K562 (cell line): ENCODE results near the gene UROD. TPM values are rescaled to one million over a fixed set of nuclear protein-coding genes. Genes with fewer than 3 reads are reported as not detected.

Source experiments
- ARNT ChIP-seq, 2 experiments: fragments of 450-650 bp; IDR thresholded peaks; 2 replicates each; pipeline ENCODE4 v1.6.1; 2016; ENCODE audit warnings: mild to moderate bottlenecking in 1 of 2
- BRD4 ChIP-seq: fragments of 200-600 bp; sonication (generic); IDR thresholded peaks from 2 replicates; pipeline ENCODE4 v1.6.1; 2017; ENCODE audit warnings: inconsistent platforms
- CBFA2T3 ChIP-seq: fragments of 450-650 bp; IDR thresholded peaks from 2 replicates; pipeline ENCODE4 v1.6.1; 2017
- CC2D1A ChIP-seq: fragments of 450-650 bp; IDR thresholded peaks from 2 replicates; pipeline ENCODE4 v1.6.1; 2017; ENCODE audit warnings: mild to moderate bottlenecking
- CHD2 ChIP-seq: IDR thresholded peaks from 2 replicates; pipeline ENCODE4 v1.6.1; 2011; ENCODE audit warnings: low read depth, low read length
- EGR1 ChIP-seq: fragments of 450-650 bp; conservative IDR thresholded peaks from 2 replicates; pipeline ENCODE4 v1.6.1; 2017; ENCODE audit warnings: mild to moderate bottlenecking
- EHMT2 ChIP-seq: fragments of 450-650 bp; IDR thresholded peaks from 2 replicates; pipeline ENCODE4 v1.6.1; 2018; ENCODE audit warnings: antibody characterized with exemption
- FOXK1 ChIP-seq: sonication (generic); formaldehyde crosslinking; IDR thresholded peaks from 2 replicates; pipeline ENCODE4 v1.8.0; 2022; ENCODE audit warnings: missing genetic modification reagents, mild to moderate bottlenecking, borderline replicate concordance
- FOXK2 ChIP-seq, 2 experiments: fragments of 450-650 bp; IDR thresholded peaks in 1 of 2; conservative IDR thresholded peaks in 1 of 2; 2 replicates each; pipeline ENCODE4 v1.6.1; 2016; ENCODE audit warnings: low read depth in 2 of 2, mild to moderate bottlenecking in 1 of 2
- GTF2A2 ChIP-seq: IDR thresholded peaks from 2 replicates; pipeline ENCODE4 v1.6.1; 2016; ENCODE audit warnings: mild to moderate bottlenecking, missing genetic modification characterization, missing compliant biosample characterization
- HEY1 ChIP-seq: fragments of 250-450 bp; sonication (Bioruptor Pico); IDR thresholded peaks from 2 replicates; pipeline ENCODE4 v1.5.0; 2020; ENCODE audit warnings: mild to moderate bottlenecking, moderate library complexity, borderline replicate concordance
- HMG20B ChIP-seq: fragments of 250-450 bp; sonication (Bioruptor Pico); IDR thresholded peaks from 2 replicates; pipeline ENCODE4 v1.5.0; 2021; ENCODE audit warnings: mild to moderate bottlenecking
- HNRNPUL1 ChIP-seq: fragments of 200-400 bp; formaldehyde crosslinking; IDR thresholded peaks from 2 replicates; pipeline ENCODE4 v1.6.1; 2017; ENCODE audit warnings: low read length
- KLF1 ChIP-seq: fragments of 450-650 bp; IDR thresholded peaks from 2 replicates; pipeline ENCODE4 v1.6.1; 2016; ENCODE audit warnings: missing genetic modification characterization, missing compliant biosample characterization
- KLF13 ChIP-seq: fragments of 450-650 bp; IDR thresholded peaks from 2 replicates; pipeline ENCODE4 v1.6.1; 2016; ENCODE audit warnings: missing genetic modification characterization, low read depth, mild to moderate bottlenecking, missing compliant biosample characterization, moderate library complexity, borderline replicate concordance
- KLF6 ChIP-seq: fragments of 250-450 bp; sonication (Bioruptor Pico); IDR thresholded peaks from 2 replicates; pipeline ENCODE4 v1.4.0; 2020; ENCODE audit warnings: mild to moderate bottlenecking, moderate library complexity, borderline replicate concordance
- LARP7 ChIP-seq: fragments of 450-650 bp; IDR thresholded peaks from 2 replicates; pipeline ENCODE4 v1.6.1; 2016
- SAP30 ChIP-seq: fragments of 200-600 bp; sonication (generic); IDR thresholded peaks from 2 replicates; pipeline ENCODE4 v1.6.1; 2012; ENCODE audit warnings: borderline replicate concordance, low read depth, mild to moderate bottlenecking, moderate library complexity, low read length, control low read depth, inconsistent platforms; ENCODE audit not compliant: insufficient read depth, poor library complexity, severe bottlenecking
- SMARCA5 ChIP-seq: fragments of 450-650 bp; IDR thresholded peaks from 2 replicates; pipeline ENCODE4 v1.6.1; 2016
- SMC3 ChIP-seq: conservative IDR thresholded peaks from 2 replicates; pipeline ENCODE4 v1.6.1; 2011; ENCODE audit warnings: low read depth, low read length, improper control_type of control experiment; ENCODE audit not compliant: insufficient read depth
- TAF1 ChIP-seq: IDR thresholded peaks from 2 replicates; pipeline ENCODE4 v1.6.1; 2011; ENCODE audit warnings: mild to moderate bottlenecking, low read length, moderate library complexity; ENCODE audit not compliant: insufficient read depth, control insufficient read depth, severe bottlenecking; ENCODE audit errors: extremely low read depth
- ZKSCAN8 ChIP-seq: fragments of 200-800 bp; sonication (Bioruptor generic); IDR thresholded peaks from 2 replicates; pipeline ENCODE4 v1.6.1; 2016; ENCODE audit warnings: missing genetic modification characterization, missing compliant biosample characterization
- ZNF12 ChIP-seq: sonication (generic); formaldehyde crosslinking; IDR thresholded peaks from 2 replicates; pipeline ENCODE4 v1.4.0; 2020; ENCODE audit warnings: mild to moderate bottlenecking, missing genetic modification reagents
- polyA plus RNA-seq, 8 experiments: library from polyadenylated mRNA; depleted of rRNA in 4 of 8; stranded (reverse) in 5 of 8; unstranded in 3 of 8; fragments of >200 nt; fragmentation: Nextera tagmentation in 2 of 8; fragmentation: Illumina TruSeq in 1 of 8; extraction: Ambion mirVana in 2 of 8; extraction: Trizol in 1 of 8; gene quantifications; 2 replicates each; pipeline versions ENCODE4 v1.2.1 to v1.2.3, GENCODE V29; 2011 to 2014; ENCODE audit warnings: inconsistent platforms in 1 of 8, missing spikeins in 1 of 8
- total RNA-seq, 7 experiments: library from RNA; depleted of rRNA in 6 of 7; stranded (reverse); fragments of >200 nt in 6 of 7; fragmentation: Illumina TruSeq in 2 of 7; extraction: Trizol in 2 of 7; gene quantifications; 2 replicates each; pipeline versions ENCODE4 v1.2.1 to v1.2.3, GENCODE V29; 2011 to 2021; ENCODE audit warnings: low replicate concordance in 1 of 7
- TF ChIP-seq, protein P1 (sequence below), 3 experiments: fragments of 200-800 bp in 1 of 3; fragments of 250-450 bp in 1 of 3; fragments of 450-650 bp in 1 of 3; sonication (Bioruptor Pico) in 1 of 3; sonication (Bioruptor generic) in 1 of 3; formaldehyde crosslinking in 1 of 3; IDR thresholded peaks; 2 replicates each; pipeline versions ENCODE4 v1.6.1 to v1.8.0; 2016 to 2022; ENCODE audit warnings: mild to moderate bottlenecking in 2 of 3, missing genetic modification characterization in 2 of 3, missing compliant biosample characterization in 1 of 3, moderate library complexity in 1 of 3

The UROD gene
- total and polyA plus RNA-seq, 9 of the 15 experiments (the other 6 are each of a cell fraction or from before 2014, with no cell fraction given), result 533 to 2,933 (median 1,100) TPM

DNA sequence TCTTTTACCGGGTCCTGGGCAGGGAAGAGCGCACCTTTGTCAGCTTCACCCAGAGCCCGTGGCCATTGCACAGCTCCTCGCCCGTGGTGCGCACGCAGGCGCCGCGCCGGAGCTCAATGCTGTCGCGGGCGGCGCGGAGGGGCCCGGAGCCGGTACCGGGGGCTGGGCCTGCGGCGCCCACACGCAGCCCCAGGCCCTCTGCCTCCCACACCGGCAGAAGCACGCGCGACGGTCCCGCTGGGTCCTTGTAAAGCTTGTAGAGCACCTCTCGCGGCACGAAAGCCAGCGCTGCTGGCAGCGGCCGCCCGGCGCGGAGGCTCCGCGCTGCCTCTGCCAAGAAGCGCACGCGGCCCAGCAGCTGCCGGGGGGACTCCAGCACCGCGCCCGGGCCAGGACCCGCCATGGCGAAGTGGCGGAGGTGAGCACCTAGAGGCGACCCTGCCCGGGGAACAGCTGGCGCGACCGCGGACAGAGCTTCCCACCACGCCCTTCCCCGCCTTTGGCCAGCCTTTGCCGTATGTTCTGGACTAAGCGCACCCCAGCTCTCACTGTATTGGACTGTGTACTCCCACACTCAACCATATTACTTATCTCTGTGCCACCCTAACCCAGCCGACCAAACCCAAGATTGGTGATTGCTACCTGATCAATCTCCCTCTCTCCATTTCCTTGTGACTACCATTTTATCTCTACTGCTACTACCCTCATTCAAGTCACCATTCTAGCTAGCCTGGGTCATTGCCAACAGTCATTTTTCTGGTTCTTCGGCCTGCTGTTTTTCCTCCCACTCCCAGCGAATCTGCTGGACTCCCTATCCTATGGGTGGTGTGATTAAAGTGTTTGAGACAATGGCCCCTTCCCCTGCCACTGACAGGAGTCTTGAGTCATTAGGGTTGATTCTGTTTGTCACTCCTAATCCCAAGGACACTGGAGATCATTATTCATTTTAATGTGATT is 921 bp upstream of the UROD start, which contains the start of gene HECTD3 (continued):
- TF ChIP-seq TAF1, result peak; percentile 48
- TF ChIP-seq HNRNPUL1, result no peak
- peak; percentile 99 for TF ChIP-seq SAP30
- peak; percentile 9; the same call in 1 of the 2 replicates for TF ChIP-seq CHD2
- peak; percentile 42; the same call in 1 of the 2 replicates for TF ChIP-seq SMARCA5
- 0 out of 2 replicates have a peak, but pooled peaks have one; percentile 13 for TF ChIP-seq SMC3
- peak; percentile 53; the same call in 1 of the 2 replicates for TF ChIP-seq KLF13 (tag)
- peak; percentile 87 for TF ChIP-seq EHMT2
- TF ChIP-seq KLF6 (CRISPR knock-in tag), result peak; percentile 84; the same call in 1 of the 2 replicates
- TF ChIP-seq HMG20B, result no peak
- no peak for TF ChIP-seq CC2D1A
- 0 out of 2 replicates have a peak, but pooled peaks have one; percentile 30 for TF ChIP-seq FOXK1 (CRISPR knock-in tag)
- no peak for TF ChIP-seq HEY1 (CRISPR knock-in tag)
- TF ChIP-seq FOXK2 (conservative IDR thresholded peaks at IDR 0.05 in 1 of 2, IDR thresholded peaks at IDR 0.05 in 1 of 2; ENCODE audit: low read depth in 2 of 2), result peak; percentile 41 to 81; a peak in 3 of 4 replicates
- TF ChIP-seq, protein P1, sequence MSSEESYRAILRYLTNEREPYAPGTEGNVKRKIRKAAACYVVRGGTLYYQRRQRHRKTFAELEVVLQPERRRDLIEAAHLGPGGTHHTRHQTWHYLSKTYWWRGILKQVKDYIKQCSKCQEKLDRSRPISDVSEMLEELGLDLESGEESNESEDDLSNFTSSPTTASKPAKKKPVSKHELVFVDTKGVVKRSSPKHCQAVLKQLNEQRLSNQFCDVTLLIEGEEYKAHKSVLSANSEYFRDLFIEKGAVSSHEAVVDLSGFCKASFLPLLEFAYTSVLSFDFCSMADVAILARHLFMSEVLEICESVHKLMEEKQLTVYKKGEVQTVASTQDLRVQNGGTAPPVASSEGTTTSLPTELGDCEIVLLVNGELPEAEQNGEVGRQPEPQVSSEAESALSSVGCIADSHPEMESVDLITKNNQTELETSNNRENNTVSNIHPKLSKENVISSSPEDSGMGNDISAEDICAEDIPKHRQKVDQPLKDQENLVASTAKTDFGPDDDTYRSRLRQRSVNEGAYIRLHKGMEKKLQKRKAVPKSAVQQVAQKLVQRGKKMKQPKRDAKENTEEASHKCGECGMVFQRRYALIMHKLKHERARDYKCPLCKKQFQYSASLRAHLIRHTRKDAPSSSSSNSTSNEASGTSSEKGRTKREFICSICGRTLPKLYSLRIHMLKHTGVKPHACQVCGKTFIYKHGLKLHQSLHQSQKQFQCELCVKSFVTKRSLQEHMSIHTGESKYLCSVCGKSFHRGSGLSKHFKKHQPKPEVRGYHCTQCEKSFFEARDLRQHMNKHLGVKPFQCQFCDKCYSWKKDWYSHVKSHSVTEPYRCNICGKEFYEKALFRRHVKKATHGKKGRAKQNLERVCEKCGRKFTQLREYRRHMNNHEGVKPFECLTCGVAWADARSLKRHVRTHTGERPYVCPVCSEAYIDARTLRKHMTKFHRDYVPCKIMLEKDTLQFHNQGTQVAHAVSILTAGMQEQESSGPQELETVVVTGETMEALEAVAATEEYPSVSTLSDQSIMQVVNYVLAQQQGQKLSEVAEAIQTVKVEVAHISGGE (CRISPR knock-in tag; IDR thresholded peaks at IDR 0.05), result 0 out of 6 replicates have a peak, but pooled peaks of 1 of the 3 experiments have one; percentile 14
- TF ChIP-seq ZKSCAN8 (CRISPR knock-in tag), result no peak
- peak; percentile 12; the same call in 1 of the 2 replicates for TF ChIP-seq ZNF12
- TF ChIP-seq CBFA2T3, result peak; percentile 32
- TF ChIP-seq ARNT (IDR thresholded peaks at IDR 0.05), result peak; percentile 21 to 92; a peak in 2 of 4 replicates
- TF ChIP-seq GTF2A2 (tag), result 0 out of 2 replicates have a peak, but pooled peaks have one; percentile 42
- TF ChIP-seq EGR1, result peak; percentile 64; the same call in 1 of the 2 replicates
- TF ChIP-seq LARP7, result 0 out of 2 replicates have a peak, but pooled peaks have one; percentile 51
- peak; percentile 92 for TF ChIP-seq KLF1 (tag)
- TF ChIP-seq BRD4, result peak; percentile 82
